DMS114 treated with DMSO at 0.1 percent for 48 hours (cell line): ENCODE measurements around the gene KIF23.

Source experiments
- DNase-seq: peaks from one replicate; lab custom pipeline; 2025; ENCODE audit not compliant: unreplicated experiment; lab: John Stamatoyannopoulos, UW

Gene KIF23

GRCh38 chr15:69489073-69489571 is 75.0 kb downstream of the KIF23 start:
- no peak for DNase-seq

- no peak for DNase-seq
Measured at GRCh38 chr15:69490356-69491037, 76.3 kb downstream of the KIF23 start.

- DNase-seq: no peak
Measured at GRCh38 chr15:69491038-69491505, 76.9 kb downstream of the KIF23 start.

GRCh38 chr15:69493406-69493805 is 79.3 kb downstream of the KIF23 start:
- no peak for DNase-seq

GRCh38 chr15:69496001-69496400 is 81.9 kb downstream of the KIF23 start:
- no peak for DNase-seq

- no peak for DNase-seq
Measured at GRCh38 chr15:69497076-69497475, 82.9 kb downstream of the KIF23 start.

- DNase-seq: no peak
Measured at GRCh38 chr15:69497667-69498066, 83.5 kb downstream of the KIF23 start.
